SU-DHL-6 (cell line): ENCODE measurements around the gene ABCA4.

Experiments used
- CTCF ChIP-seq: fragments of 200-600 bp; sonication (generic); IDR thresholded peaks from one replicate; pipeline ENCODE4 v1.5.1; 2017; ENCODE audit warnings: antibody characterized with exemption, mild to moderate bottlenecking, low read length, moderate library complexity; ENCODE audit not compliant: insufficient read depth, poor library complexity, severe bottlenecking
- EZH2phosphoT487 ChIP-seq: fragments of 200-600 bp; sonication (generic), shearing (Covaris generic); conservative IDR thresholded peaks from 2 replicates; pipeline ENCODE4 v1.6.1; 2018; ENCODE audit warnings: mild to moderate bottlenecking, antibody characterized with exemption, low read length, moderate library complexity, mixed read lengths

DNA sequence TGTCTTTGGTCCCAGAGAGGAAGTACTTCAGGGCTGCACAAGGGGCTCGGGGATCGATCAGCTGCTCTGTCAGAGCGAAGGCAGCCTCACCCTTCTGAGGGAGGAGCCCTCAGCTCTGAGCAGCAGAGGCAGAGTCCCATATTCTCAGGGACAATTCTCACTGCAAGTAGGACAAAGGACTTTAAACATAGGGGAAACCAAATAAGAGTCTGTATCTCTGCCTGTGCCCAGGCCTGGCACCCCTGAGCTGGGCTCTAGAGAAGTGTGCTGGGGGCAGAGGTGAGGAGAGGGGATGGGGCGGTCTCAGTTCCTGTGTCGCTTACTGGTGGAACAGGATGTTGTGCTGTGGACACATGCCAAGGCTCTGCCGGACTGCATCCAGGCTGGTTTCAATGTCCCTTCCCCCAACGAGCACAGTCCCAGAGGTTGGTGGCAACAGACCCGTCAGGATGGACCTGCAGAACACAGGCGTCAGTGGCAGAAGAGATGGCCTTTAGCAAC lies 76.6 kb downstream of the ABCA4 start:
- TF ChIP-seq CTCF (no peak), EZH2phosphoT487 (no peak)
